ENCODE data around the gene PMS1. TPM values are rescaled to one million over a fixed set of nuclear protein-coding genes. Genes with fewer than 3 reads are reported as not detected.
"Not testable (repeated sequence)": the region's sequence is repeated elsewhere in the genome, so short reads cannot be mapped to it uniquely, and the experiment has no call there.

Gene PMS1
- total RNA-seq, 1 donor from 2014 or later, result 16.4 TPM

DNA sequence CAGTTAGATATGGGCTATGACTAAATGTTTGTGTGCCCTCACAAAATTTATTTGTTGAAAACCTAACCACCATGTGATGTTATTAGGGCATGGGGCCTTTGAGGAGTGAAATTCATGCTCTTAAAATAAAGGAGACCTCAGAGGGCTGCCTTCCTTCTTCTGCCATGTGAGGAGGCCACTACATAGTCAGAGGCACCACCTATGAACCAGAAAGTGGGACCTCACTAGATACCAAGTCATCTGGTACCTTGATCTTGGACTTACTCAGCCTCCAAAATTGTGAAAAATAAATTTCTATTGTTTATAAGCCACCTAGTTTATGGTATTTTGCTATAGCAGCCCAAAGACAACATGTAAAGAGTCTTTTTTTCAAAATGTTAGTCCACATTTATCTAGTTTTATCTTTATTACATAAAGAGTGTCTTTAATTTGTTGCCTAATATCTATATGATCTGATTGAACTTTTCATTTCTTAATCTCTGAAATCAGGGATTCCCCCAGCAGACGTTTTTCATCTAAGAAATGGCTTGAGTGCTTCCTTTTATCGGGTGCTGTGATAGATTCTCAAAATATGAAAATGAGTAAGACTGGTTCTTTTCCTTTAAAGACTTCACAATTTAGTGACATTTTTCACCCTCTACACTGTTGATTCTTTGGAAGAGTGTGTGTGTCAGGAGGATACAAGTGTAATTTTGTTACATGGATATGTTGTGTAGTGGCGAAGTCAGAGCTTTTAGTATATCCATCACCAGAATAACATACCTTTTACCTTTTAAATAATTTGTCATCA, 34.2 kb downstream of the PMS1 start:
- DNase-seq (ENCODE audit: low read depth, low spot score), result no peak

DNA sequence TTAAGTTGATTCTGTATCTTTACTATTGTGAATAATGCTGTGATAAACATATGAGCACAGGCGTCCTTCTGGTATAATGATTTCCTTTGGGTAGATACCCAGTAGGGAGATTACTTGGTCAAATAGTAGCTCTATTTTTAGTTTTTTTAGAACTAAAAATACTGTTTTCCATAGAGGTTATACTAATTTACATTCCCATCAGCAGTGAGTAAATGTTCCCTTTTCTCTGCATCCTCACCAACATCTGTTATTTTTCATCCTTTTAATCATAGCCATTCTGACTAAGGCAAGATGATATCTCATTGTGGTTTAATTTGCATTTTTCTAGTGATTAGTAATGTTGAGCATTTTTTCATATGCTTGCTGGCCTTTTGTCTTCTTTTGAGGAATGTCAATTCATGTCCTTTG, 35.1 kb downstream of the PMS1 start:
- DNase-seq (ENCODE audit: low read depth, low spot score), result no peak

DNA sequence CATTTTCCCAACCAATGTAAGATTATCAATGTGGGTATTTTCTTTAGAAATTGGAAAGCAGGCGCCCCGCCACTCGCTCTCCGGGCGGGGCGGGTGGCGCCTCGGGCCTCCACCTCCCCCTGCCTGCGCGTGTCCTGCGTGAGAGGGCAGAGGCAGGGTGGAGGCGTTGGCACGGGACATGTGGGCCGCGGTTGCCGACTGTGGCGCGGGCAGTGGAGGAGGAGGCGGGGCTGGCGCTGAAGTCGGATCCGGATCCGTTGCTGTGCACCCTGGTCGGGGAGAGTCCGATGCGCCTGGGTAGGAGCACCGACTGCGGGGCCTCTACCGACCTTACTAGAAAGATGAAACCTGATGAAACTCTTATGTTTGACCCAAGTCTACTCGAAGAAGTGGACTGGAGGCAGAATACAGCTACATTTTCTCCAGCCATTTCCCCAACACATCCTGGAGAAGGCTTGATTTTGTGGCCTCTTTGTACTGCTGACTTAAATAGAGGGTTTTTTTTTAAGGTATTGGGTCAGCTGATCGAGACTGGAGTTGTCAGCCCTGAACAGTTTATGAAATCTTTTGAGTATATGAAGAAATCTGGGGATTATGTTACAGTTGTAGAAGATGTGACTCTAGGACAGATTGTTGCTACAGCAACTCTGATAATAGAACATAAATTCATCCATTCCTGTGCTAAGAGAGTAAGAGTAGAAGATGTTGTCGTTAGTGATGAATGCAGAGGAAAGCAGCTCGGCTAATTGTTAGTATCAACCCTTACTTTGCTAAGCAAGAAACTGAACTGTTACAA, 37.9 kb downstream of the PMS1 start:
- no peak for DNase-seq (ENCODE audit: low read depth, low spot score)

DNA sequence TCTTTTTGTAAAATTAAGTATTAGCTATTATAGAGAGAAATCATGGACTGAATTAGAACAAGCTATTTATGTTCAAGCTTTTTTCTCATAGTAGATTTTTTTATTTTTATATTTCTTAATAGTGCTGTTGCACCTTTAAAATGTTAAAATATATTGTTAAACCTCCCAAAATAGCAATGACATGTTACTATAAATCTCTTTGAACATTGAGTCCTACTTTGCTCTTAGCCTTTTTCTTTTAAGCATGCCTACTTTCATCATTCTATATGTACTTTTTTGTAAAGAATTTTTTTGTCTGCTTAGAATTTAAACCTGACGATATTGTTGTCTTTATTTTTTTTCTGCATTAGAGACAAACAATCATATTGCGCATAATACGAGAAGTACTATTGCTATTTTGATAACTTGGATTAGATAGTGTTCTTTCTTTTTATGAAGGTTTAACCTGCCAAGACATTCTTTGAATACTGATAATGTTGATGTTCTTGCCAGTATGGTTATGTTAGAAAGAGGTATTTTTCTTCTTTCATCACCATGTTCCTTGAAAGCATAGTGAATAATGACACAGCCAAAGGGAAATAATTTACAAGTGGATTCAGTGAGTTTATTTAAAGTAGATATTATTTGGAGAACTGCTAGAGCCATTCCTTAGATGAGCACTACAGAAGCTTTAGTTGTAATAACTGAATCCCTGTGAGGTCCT, 40.6 kb downstream of the PMS1 start:
- no peak for DNase-seq (ENCODE audit: low read depth, low spot score)

DNA sequence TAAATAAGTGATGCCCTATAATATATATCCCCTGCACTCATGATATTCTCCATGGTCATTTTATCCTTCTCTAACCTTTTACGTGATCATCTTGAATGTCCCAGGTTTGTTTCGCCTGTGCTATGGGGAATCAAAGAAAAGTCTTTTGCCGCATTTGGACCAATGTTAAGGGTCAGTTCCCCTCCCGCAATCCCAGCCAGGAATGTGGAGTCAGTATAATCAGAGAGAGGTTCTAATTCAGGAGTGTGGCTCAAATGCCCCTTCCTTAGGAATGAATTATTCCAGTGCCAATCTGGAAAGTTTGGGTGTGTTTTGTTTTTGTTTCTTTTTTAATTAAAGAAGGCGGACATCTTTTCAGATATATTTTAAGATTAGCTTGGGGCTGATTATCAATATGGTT, 41.8 kb downstream of the PMS1 start:
- DNase-seq (ENCODE audit: low read depth, low spot score), result no peak

DNA sequence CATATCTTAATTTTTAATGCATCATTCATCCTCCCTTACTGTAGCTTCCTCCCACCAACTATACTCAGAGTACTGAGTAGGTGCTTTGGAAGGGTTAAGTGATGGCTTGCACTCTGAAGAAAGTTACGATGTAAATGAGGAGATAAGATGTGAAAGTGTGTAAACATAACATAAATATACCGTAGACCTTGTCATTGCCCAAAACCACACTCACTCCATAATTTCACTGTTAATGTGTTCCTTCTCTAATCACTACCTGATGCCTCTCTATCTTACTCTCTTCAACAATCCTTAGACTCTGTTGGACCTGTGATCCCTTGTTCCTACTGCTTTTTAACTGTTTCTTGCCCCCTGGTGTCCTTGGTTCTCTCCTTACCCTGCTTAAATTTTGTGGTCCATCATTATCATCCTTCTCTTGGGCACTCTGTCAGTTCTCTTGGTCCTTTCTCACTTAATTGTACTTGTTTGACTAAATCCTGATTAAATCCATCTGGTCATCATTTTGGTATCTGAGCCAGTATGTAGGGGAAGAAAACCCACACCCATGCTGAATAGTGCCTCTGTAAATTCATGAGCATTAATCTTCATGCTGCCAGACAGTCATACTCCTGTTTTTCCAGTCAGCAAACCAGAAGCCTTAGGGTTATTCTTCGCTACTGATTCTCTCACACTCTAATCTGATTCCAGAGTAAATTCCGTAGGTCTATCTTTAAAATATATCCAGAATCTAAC, 45.0 kb downstream of the PMS1 start:
- DNase-seq (ENCODE audit: low read depth, low spot score), result no peak

DNA sequence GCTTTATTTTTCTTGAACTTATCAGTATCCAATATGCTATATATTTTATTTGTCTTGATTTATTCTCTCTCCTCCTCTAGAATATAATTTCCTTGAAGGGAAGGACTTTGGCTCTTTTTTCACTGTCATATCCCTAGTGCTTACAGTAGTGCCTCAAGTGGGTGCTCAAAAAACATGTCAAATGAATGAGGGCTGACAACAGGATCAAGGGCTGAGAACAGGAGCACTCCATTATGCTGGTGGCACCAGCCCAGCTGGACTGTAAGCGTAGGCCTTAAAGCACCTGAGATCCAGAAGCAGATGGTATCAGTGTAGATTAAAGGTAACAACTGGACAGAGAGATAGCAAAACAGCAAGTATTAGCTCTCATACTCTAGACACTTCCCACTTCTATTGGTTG, 46.3 kb downstream of the PMS1 start:
- no peak for DNase-seq (ENCODE audit: low read depth, low spot score)

DNA sequence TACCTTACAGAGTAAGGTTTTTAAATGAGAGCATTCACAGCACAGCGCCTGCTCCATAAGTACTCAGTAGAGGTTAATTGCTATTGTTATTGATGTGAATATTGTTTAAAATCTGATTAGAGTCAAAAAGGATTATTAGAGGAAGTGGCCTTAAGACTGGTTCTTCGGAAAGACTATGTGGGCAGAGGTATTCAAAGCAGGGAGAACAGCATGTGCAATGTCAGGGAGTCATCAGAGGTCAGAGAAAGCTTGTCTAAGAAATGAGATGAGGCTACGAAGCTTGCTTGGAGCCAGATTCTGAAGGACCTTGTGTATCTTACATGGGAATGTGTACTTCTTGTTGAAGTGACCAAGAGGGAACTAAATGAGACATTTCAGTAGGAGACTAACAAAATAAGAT, 49.8 kb downstream of the PMS1 start:
- DNase-seq (ENCODE audit: low read depth, low spot score), result no peak

DNA sequence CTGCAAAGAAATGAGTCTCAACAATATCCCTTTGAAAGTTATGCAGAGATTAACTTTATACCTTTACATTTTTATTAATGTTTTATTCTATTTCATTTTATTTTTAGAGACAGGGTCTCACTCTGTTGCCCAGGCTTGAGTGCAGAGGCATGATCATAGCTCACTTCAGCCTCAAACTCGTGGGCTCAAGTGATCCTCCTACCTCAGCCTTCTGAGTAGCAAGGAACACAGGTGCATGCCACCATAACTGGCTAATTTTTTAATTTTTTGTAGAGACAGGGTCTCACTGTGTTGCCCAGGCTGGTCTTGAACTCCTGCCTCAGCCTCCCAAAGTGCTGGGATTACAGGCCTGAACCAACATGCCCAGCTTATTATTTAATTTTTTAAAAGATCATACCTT, 50.4 kb downstream of the PMS1 start:
- not testable (repeated sequence) for DNase-seq (ENCODE audit: low read depth, low spot score)

DNA sequence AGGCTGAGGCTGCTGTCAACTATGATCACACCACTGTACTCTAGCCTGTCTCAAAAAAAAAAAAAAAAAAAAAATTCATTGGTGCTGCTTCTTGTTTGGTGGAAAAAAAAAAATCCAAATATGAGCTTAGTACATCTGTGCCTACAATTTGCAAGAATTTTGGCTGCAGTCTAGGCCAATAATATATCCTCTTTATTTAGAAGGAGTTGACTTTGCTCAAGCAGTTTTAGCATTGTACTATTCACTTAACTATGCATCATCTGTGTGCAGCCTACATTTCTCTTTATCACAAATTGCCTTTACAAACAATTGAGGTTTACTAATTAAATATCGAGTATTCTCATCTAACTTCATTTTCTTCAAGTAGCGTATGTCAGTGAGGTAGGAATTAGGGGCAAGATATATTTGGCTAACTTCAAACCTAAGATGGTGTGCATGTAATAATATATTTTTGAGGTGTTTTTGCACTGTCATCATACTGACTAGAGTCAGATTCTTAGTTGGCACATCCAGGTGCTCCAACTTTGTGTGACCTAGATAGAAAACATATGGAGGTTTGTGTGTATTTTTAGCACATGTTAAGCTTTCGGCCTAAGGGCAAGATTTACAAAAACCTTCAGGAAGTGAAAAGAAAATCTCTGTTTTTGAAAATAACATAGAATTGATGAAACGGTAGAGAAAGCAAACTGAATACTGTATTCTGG, 51.8 kb downstream of the PMS1 start:
- DNase-seq (ENCODE audit: low read depth, low spot score), result no peak

DNA sequence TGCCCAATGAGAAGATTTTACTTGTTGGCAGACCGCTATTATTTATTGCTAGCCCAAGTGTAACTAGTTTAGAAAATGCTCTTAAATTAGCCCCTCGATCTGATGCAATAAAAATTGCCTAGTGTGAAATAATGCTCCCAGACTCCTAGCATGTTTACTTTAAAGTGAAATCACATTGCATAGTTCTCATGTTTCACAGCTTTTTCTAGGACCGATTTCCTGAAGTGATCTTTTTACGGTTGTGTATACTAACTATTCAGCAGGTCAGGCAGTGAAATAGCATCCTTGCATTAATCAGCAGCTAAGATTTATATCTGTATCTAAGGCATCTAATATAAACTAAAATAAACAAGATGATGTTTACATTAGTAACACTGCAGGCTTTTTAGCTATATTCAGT, 52.4 kb downstream of the PMS1 start:
- DNase-seq (ENCODE audit: low read depth, low spot score), result no peak

DNA sequence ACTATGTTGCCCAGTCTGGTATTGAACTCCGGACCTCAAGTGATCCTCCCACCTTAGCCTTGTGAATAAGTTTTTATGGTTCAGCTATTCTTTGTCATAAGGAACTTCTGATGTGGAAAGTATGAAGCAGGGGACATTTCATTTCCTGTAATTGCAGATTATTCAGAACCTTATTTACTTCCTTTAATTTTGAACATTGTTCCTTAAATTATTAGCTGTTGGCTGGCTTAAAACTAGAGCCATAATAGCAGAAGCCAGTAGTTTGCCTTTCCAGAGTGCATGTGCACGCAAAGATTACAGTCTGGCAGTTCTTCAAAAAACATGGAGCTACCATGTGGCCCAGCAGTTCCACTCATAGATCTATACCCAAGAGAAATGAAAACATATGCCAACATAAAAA, 53.1 kb downstream of the PMS1 start:
- no peak for DNase-seq (ENCODE audit: low read depth, low spot score)

DNA sequence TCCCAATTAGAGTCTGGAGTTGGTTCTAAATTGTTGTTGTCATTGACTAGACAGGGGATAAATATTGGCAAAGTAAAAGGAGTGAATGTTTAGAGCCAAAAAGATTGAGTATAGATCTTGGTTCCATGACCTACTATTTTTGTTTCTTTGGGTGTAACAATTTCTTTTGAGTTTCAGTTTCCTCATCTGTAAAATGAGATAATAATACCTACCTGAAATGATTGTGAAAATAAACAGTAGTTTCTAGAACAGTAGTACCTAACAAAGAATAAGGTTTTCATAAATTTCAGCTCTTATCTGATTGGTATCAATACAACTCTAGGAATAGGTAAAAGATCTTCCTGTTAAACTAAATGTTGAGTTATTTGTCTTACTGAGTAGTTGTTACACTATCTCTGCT, 56.8 kb downstream of the PMS1 start:
- DNase-seq (ENCODE audit: low read depth, low spot score), result no peak

DNA sequence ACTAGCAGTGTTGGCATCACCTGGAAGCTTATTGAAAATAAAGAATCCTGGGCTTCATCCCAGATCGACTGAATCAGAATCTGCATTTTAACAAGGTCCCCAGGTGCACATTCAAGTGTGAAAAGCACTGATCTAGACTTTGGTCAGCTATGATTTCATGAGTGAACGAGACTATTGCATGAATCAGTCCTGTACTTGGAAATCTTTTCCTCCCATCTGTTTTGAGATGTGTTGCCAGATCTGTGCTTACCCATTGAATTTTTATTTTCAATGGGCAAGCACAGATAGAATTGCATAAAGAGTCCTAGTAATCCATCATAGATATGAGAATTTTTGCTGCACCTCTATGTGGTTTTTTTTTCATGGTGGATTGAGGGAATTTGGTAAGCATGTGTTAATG, 64.0 kb downstream of the PMS1 start:
- no peak for DNase-seq (ENCODE audit: low read depth, low spot score)

DNA sequence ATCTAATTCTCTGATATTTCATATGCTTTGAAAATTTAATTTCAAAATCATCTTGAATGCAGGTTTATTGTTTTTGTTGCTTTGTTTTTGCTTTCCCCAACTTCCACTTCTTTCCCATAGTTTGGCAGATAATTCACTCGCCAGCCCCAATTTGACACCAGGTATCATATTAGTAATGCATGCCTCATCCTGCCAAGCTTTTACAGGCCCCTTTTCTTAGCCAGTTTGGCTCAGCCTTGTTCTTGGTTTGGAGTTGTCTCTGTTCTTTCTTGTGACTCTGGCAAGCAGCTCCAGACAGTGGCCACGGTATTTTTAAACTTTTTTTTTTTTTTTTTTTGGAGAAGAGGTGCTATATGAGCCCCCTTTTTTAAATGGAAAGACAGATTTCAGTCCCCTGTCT, 65.3 kb downstream of the PMS1 start:
- DNase-seq (ENCODE audit: low read depth, low spot score), result no peak

DNA sequence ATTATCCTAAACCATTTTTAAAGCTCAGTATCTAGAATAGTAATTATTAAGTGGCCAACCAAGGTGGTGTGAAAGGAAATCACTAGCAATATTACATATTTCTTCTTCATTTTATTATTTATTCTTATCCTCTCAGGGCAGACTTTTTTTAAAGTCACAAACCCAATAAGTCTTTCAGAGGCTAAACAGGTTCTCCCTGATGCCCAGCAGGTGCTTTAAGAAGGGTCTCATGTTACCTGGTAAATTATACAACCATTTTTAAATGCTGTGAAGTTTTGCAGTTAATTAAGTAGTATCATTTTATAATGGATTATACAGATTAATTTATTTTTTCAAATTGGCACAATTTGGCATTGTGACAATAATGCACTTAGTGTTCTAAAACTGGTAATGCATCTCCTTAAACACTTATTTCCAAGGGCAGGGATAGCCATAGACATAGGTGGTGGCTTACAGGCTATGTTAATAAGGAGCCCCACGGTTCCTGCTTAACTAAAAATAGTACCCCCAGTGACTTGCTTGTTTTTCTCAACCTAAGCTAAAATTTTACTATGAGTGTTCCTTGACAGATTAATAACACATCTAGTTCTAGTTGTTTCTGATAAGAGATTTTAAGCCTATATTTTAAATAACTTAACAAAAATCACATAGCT, 67.0 kb downstream of the PMS1 start:
- no peak for DNase-seq (ENCODE audit: low read depth, low spot score)

DNA sequence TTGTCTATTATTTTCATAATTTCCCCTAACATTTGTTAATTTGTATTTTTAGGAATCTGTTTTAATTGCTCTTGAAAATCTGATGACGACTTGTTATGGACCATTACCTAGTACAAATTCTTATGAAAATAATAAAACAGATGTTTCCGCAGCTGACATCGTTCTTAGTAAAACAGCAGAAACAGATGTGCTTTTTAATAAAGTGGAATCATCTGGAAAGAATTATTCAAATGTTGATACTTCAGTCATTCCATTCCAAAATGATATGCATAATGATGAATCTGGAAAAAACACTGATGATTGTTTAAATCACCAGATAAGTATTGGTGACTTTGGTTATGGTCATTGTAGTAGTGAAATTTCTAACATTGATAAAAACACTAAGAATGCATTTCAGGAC, 69.9 kb downstream of the PMS1 start:
- no peak for DNase-seq (ENCODE audit: low read depth, low spot score)

DNA sequence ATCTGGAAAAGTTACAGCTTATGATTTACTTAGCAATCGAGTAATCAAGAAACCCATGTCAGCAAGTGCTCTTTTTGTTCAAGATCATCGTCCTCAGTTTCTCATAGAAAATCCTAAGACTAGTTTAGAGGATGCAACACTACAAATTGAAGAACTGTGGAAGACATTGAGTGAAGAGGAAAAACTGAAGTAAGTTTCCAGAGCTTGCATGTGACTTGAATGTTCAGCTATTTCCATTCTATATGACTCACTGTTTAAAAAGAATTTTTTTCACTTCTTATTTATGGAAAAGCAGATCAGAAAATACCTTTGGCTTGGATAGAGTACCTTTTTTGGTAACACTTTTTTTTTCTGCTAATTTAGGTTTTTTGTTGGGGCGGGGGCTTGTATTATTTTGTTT, 70.7 kb downstream of the PMS1 start:
- no peak for DNase-seq (ENCODE audit: low read depth, low spot score)

DNA sequence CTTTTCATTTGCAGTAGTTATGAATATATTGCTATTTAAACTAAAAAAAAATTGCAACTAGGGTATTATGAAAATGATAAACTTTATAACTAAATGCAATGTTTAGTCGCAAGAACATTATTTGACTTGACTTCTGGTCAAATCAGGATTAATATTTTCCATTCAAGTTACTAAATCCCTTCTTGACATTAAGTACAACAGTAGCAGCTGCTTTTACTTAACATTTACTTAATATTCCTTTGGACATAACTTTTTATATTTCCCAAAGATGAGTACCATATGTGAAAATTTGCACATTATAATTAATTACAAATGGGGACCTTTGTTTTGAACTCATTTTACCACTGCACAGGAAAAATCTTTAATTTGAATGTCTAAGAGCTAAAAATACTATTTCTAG, 74.0 kb downstream of the PMS1 start:
- DNase-seq (ENCODE audit: low read depth, low spot score), result no peak

DNA sequence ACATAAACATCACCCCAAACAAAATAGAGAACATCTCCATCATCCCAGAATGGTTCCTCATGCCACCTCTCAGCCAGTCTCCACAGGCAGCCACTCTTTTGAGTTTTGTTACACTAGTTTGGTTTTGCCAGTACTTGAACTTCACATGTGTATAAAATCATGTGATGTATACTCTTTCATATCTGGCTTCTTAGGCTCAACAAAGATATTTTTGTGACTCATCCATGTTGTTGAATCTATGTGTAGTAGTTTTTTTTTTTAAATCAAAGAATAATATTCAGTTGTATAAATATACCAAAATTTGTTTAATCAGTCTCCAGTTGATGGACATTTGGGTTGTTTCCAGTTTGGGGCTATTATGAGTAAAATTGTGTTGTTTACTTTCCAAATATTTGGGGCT, 75.9 kb downstream of the PMS1 start:
- no peak for DNase-seq (ENCODE audit: low read depth, low spot score)

DNA sequence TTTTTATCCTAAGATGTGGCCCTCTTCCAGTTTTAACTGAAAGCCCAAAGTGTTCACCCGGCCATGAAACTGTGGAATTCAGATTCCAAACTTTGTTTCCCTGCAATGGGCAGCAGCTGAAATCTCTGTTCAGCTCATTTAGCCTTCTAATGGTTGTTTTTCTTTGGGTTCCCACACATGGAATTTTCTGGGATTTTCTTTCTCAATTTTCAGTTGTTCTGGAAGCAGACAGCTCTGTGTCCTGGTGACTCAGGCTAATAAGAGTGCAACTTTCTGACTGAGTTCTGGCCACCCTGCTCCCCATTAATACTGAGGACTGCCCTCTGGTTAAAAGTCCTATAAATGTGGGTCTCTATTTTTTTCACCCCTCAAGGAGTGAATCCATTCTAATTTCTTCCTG, 78.5 kb downstream of the PMS1 start:
- no peak for DNase-seq (ENCODE audit: low read depth, low spot score)
